KMS-11 (cell line): ENCODE data around the gene GDAP1L1.

ENCODE experiments used
- H2AFZ ChIP-seq: fragments of 200-600 bp; sonication (generic); 2 replicates; pipeline ENCODE4 v1.6.1; 2016; ENCODE audit warnings: antibody characterized with exemption, mixed run types, low read depth
- H3K27ac ChIP-seq: fragments of 200-600 bp; sonication (generic); 2 replicates; pipeline ENCODE4 v1.6.1; 2016; ENCODE audit warnings: mild to moderate bottlenecking, mixed run types
- H3K27me3 ChIP-seq: fragments of 200-600 bp; sonication (generic); 2 replicates; pipeline ENCODE4 v1.6.1; 2017; ENCODE audit warnings: mild to moderate bottlenecking, low read depth, mixed run types, moderate library complexity; ENCODE audit not compliant: insufficient read depth
- H3K36me3 ChIP-seq: fragments of 200-600 bp; sonication (generic); 2 replicates; pipeline ENCODE4 v1.6.1; 2017; ENCODE audit warnings: mild to moderate bottlenecking, mixed run types; ENCODE audit not compliant: insufficient read depth
- H3K4me1 ChIP-seq: fragments of 200-600 bp; sonication (generic); 2 replicates; pipeline ENCODE4 v1.6.1; 2016; ENCODE audit warnings: mild to moderate bottlenecking, low read depth, mixed run types; ENCODE audit not compliant: poor library complexity, severe bottlenecking
- H3K4me2 ChIP-seq: fragments of 200-600 bp; sonication (generic); 2 replicates; pipeline ENCODE4 v1.7.0; 2016; ENCODE audit warnings: mild to moderate bottlenecking, mixed run types
- H3K4me3 ChIP-seq: fragments of 200-600 bp; sonication (generic); IDR thresholded peaks from 2 replicates; pipeline ENCODE4 v1.6.1; 2017; ENCODE audit warnings: low read depth, low read length, mixed read lengths; ENCODE audit not compliant: insufficient read depth
- H3K79me2 ChIP-seq: fragments of 200-600 bp; sonication (generic); 2 replicates; pipeline ENCODE4 v1.6.1; 2016; ENCODE audit warnings: low read depth, mixed run types; ENCODE audit not compliant: insufficient read depth
- H3K9ac ChIP-seq: fragments of 200-600 bp; sonication (generic); 2 replicates; pipeline ENCODE4 v1.6.1; 2016; ENCODE audit warnings: mild to moderate bottlenecking, mixed run types
- H4K20me1 ChIP-seq: fragments of 200-600 bp; sonication (generic); 2 replicates; pipeline ENCODE4 v1.6.1; 2016; ENCODE audit warnings: mild to moderate bottlenecking, mixed run types; ENCODE audit not compliant: insufficient read depth
- CTCF ChIP-seq: fragments of 200-600 bp; sonication (generic); conservative IDR thresholded peaks from 2 replicates; pipeline ENCODE4 v1.6.1; 2017; ENCODE audit warnings: low read depth, mild to moderate bottlenecking, antibody characterized with exemption, low read length, moderate library complexity, mixed read lengths

The GDAP1L1 gene

DNA sequence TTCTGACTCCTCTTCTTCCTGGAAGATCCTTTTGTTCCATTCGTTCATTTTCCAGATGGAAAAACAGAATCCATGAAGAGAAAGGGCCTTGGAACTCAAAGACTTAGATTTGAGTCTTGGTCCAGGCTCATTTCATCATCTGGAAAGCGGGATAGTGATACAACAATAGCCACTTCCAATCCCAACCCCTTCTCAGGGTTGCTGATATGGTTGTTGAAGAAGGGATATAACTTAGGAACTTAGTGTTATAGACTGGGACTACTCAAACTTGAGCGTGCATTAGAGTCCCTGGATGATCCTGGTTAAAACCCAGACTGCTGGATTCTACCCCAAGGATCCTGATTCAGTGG, 1.3 kb downstream of the GDAP1L1 start:
- no peaks in the 10 kb centered on the region for H3K4me1 ChIP-seq
- H3K4me2 ChIP-seq, result no peak overlapping the region
- TF ChIP-seq CTCF, result no peak
- no peaks in the 10 kb centered on the region for H4K20me1 ChIP-seq
- no peaks in the 10 kb centered on the region for H3K27me3 ChIP-seq
- H3K27ac ChIP-seq, result no peak overlapping the region
- H3K79me2 ChIP-seq, result no peaks in the 10 kb centered on the region
- H3K36me3 ChIP-seq, result no peaks in the 10 kb centered on the region
- no peak overlapping the region for H3K9ac ChIP-seq
- H3K4me3 ChIP-seq, result no peak overlapping the region
- H2AFZ ChIP-seq, result no peak overlapping the region

- Histone ChIP-seq H3K4me3 (no peak overlapping the region), H3K9ac (no peak overlapping the region), H2AFZ (no peak overlapping the region), H3K79me2 (no peaks in the 10 kb centered on the region), H4K20me1 (no peaks in the 10 kb centered on the region), H3K27ac (no peak overlapping the region), H3K4me1 (no peaks in the 10 kb centered on the region), H3K27me3 (no peaks in the 10 kb centered on the region), H3K4me2 (no peak overlapping the region), H3K36me3 (no peaks in the 10 kb centered on the region)
- TF ChIP-seq CTCF, result no peak
Observed at GRCh38 chr20:44251284-44251683, 4.2 kb downstream of the GDAP1L1 start.

DNA sequence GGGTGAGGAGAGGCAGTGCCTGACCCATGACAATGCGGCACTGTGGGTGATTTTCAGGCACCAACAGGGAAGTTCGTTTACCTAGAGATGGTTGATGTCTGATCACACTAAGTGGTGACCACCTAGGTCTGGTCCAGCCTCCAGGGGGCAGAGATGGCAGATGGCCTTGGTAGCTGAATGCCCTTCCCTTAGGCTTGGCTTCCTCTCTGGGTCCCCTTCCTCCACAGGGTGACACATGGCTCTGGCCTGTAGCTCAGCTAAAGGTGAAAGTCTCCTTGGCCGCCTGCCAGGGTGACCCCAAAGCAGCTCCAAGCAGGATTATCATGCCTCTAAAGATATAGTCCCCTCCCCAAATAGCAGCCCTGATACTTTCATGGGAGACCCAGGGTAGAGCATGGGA, 6.4 kb downstream of the GDAP1L1 start:
- no peaks in the 10 kb centered on the region for H3K36me3 ChIP-seq
- H3K27ac ChIP-seq, result no peak overlapping the region
- H3K4me3 ChIP-seq, result no peak overlapping the region
- H2AFZ ChIP-seq, result no peak overlapping the region
- no peak overlapping the region for H3K4me2 ChIP-seq
- H3K79me2 ChIP-seq, result no peaks in the 10 kb centered on the region
- no peaks in the 10 kb centered on the region for H4K20me1 ChIP-seq
- no peaks in the 10 kb centered on the region for H3K4me1 ChIP-seq
- TF ChIP-seq CTCF, result no peak
- H3K9ac ChIP-seq, result no peak overlapping the region
- H3K27me3 ChIP-seq, result no peaks in the 10 kb centered on the region

DNA sequence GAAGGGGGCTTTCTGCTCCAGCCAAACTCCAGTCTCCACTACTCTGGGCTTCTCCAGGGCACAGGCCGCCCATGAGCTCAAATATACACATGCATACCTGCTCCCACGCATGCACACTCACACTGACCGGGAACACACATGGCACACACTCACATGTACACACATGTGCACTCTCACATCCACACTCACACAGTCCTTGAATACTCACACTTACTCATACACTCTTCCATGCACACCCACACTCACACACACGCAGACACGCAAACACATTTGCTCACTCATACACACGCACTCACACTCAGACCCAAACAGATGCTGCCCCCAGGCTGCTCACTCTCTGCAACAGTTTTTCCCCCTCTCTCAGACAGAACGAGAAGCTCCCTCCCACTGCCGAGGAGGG, 7.0 kb downstream of the GDAP1L1 start:
- no peaks in the 10 kb centered on the region for H3K79me2 ChIP-seq
- H3K36me3 ChIP-seq, result no peaks in the 10 kb centered on the region
- H3K27ac ChIP-seq, result no peak overlapping the region
- no peak for TF ChIP-seq CTCF
- H2AFZ ChIP-seq, result no peak overlapping the region
- H3K4me2 ChIP-seq, result no peak overlapping the region
- H3K4me3 ChIP-seq, result no peak overlapping the region
- H3K27me3 ChIP-seq, result no peaks in the 10 kb centered on the region
- H3K4me1 ChIP-seq, result no peaks in the 10 kb centered on the region
- H4K20me1 ChIP-seq, result no peaks in the 10 kb centered on the region
- H3K9ac ChIP-seq, result no peak overlapping the region

DNA sequence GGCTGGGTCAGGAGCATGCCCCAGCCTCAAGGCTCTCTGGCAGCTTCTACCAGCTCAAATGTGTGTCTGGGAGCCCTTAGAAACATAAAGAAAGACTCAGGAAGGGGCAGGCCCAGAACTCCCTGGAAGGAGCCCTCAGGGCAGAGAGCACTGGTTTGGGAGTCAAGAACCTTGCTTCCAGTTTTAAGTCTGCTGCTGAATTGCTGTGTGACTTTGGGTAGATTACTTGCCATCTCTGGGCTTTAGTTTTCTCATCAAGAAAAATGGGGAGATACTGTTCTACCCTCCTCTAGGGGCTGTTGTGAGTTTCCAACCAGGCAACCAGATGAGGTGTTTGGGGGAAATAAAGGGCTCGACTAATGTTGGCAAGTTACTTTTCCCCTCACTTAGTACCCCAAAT, 8.8 kb downstream of the GDAP1L1 start:
- no peak overlapping the region for H3K9ac ChIP-seq
- H3K27ac ChIP-seq, result no peak overlapping the region
- no peaks in the 10 kb centered on the region for H3K36me3 ChIP-seq
- H3K27me3 ChIP-seq, result no peaks in the 10 kb centered on the region
- H3K79me2 ChIP-seq, result no peaks in the 10 kb centered on the region
- no peaks in the 10 kb centered on the region for H3K4me1 ChIP-seq
- no peak overlapping the region for H2AFZ ChIP-seq
- no peak overlapping the region for H3K4me3 ChIP-seq
- no peak for TF ChIP-seq CTCF
- no peak overlapping the region for H3K4me2 ChIP-seq
- H4K20me1 ChIP-seq, result no peaks in the 10 kb centered on the region
